GM21360 (cell line): Measurements from ENCODE around the gene C1QL1.

Experiments
- ATAC-seq: cut with Tn5 transposase; IDR thresholded peaks from one replicate; pipeline ENCODE4 v1.9.1; 2021; ENCODE audit warnings: mild to moderate bottlenecking, moderate library complexity; ENCODE audit not compliant: unreplicated experiment

The C1QL1 gene

DNA sequence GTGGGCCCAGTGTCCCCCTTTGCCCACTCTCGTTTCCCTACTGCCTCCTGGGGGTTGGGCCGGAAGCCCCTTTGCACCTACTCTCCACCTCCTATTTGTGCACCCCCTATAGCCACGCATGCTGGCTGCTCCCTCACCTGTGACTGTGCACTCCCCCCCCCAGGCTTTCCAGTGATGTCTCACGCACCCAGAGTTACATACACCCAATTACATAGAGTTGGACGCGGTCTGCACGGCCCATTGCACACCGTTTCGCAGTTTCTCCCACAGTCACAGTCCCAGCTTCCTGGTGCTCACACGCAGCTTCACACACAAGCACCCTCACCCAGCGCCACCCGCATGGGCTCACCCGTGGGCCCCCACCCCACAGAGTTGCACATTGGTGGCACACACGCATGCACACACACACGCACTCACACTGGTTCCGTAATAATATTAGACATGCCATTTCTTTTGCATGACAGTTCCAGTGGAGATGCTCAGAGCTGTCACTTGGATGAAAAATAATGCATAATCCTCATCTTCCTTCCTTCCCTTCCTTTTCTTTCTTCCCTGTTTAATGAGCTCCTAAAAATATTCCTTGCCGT, 21.5 kb upstream of the C1QL1 start:
- ATAC-seq, result no peak

DNA sequence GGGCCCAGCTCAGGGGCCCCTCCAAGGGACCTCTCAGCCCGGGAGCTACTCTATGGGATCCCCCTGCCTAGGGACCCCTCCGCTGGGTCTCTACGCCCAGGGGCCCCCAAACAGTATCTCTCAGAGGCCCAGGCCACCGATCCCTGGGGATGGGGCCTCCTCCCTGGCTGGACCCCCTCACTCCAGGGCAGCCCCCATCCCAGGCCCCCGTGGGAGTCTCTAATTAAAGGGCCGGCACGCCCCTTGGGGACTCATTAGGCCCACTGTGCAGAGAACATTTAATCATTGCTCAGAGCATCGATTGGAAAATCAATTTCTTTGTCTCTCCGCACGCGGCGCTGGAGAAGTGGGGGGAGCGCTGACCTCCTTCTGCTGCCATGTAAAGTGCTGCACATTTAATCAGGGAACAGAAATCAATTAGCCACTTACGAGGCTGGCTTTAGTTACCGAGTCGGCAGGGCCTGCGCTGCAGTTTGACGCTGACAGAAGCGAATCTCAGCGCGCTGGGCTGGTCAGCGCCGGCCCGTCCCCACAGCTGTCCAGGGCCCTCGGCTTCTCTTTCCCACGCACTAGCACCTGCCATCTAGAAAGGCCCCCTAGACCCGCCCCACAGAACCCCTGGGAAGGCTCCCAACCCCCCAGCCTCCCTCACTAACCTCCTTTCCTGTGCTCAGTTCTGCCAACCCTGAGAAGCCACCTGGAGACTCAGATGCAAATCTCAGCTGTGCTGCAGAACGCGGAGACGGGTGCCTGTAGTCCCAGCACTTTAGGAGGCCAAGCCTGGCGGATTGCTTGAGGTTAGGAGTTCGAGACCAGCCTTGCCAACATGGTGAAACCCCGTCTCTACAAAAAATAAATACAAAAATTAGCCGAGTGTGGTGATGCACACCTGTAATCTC, 20.2 kb upstream of the C1QL1 start:
- no peak for ATAC-seq

DNA sequence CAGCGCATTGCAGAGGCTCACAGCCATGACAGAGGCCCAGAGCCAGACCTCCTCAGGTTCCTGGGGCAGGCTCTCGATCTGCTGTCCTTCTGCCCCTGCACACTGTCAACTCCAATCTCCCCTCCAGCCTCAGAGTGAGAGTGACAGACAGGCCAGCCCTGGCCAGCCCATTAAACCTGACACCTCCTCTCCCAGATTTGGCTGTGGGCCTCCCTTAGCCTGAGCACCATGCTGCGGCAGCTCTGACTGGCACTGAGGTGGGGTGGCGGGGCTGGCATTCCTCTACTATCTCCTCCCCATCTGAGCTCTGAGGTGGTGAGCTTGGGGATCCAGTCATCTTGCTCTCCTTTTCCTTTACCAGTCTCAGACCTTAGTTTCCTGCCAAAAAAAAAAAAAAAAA, 15.5 kb upstream of the C1QL1 start:
- ATAC-seq, result no peak

DNA sequence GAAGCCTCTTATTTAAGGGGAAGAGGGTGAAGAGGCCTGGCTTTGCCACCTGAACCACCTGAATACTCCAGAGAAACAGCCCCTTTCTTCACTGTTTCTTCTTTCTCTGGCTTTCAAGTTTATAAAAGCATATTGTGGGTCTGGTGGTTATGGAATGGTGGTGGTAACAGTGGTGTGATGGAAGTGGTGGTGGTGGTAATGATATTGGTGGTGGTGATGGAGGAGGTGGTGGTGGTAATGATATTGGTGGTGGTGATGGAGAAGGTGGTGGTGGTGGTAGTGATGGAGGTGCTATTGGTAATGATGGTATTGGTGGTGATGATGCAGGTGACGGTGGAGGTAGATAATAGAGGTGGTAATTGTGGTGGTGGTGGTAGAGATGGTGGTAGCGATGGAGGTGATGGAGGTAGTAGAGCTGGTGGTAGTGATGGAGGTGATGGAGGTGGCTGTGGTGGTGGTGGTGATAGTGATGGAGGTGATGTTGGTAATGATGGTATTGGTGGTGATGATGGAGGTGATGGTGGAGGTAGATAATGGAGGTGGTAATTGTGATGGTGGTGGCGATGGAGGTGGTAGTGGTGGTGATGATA, 14.1 kb upstream of the C1QL1 start:
- ATAC-seq, result no peak

DNA sequence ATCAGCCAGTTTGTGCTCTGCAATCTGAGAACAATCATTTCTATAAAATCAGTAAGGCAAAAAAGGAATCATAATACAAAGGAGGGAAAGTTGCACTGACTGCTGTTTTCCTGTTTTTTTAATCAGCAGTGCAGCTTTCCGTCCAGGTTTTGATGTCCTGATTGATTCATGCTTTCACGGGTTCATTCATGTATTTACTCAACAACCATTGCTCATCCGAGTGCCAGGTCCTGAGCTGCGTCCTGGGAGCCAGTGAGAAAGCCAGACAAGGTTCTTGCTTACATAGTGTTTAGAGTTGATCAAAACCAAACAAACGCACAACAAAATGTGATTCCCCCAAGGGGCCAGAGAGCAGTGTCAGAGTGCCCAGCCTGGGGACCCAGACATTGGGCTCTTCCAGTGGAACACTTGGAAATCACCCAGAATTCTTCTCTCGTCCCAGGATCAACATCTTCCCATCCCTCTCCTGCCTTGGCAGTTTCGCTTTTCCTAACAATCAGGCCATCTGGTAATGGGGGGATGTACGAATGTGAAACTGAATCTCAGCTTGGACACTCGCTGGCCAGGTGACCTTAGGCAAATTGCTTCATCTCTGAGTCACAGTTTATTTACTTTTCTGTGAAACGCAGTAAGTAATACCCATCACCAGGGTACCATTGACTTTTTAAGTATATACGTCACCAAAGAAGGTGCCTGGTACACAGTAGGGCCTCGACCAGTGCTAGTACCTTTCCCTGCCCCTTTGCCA, 13.3 kb upstream of the C1QL1 start:
- no peak for ATAC-seq

DNA sequence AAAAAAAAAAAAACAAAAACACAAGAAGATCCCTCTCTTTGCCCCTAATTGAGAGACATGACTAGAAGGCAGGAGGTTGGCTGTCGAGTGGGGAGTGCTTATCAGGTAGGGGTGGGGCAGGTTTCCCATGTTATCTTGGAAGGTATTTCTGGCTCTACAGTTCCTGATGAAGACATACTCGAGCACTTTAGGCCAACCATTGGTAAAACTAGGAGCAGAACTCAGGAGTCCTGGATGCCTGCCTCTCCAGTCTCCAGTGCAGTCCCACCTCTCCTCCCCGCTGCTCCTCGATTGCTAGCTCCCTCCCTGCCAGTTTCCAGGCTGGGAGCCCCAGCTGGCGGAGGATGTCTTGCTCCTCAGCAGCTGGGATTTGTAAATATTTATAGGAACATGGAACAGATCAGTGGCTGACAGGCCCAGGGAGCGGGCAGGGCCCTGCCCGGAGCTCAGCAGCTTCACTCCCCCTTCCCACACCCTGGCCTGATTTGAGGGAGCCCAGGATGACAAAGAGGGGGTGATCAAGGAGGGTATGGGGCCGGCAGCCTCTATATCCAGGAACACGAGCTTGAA, 11.4 kb upstream of the C1QL1 start:
- no peak for ATAC-seq

DNA sequence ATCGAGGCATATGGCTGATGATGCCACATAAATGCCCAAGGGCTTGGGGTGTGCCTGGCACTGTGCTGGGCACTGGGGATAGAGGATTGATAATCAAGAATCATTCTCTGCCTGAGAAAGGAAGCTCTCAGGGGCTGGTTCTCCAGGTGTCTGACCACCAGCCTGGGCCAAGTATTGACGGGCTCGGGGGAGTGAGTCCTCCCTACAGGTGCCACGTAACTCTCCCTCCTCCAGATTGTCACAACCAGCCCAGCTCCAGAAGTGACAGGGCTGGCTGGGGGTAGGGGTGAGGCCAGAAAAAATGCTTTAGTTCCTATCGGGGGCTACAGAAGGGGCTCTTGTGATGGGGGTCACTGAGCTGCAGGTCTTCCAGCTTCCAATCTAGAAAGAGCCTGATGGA, 10.7 kb upstream of the C1QL1 start:
- ATAC-seq, result no peak

DNA sequence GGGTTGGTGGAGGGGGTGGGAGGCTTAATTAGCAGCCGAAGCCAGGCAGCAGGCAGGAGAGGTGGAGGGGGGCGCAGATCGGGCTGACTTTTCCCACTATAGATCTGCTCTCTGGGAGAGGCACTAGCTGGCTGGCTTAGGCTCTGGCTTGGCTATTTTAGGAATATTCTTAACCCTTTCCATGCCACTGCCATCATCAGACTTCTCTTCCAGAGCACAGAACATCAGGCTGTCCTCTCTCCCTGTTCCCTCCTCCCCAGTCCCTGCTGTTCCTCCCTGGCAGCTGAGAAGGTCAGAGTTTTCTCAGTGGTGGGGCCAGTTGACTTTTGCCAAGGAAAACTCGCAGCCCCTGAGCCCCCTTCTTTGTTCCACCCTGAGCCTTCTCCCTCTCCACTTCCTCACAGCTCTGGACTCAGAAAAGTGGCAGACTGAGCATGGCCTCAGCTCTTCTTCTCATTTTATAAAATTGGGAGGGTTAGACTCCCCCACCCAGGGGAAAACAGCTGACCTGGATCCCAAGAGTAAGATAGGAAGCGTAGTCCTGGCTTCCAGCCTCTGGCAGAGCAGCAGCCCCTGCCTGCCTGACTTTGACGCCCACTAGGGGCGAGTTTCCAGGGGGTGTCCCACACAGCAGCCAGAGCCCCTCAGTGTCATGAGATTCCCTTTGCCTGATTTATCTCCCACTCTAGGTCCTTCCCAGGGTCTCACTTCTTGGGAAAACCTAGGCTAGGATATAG, 9.9 kb upstream of the C1QL1 start:
- no peak for ATAC-seq

DNA sequence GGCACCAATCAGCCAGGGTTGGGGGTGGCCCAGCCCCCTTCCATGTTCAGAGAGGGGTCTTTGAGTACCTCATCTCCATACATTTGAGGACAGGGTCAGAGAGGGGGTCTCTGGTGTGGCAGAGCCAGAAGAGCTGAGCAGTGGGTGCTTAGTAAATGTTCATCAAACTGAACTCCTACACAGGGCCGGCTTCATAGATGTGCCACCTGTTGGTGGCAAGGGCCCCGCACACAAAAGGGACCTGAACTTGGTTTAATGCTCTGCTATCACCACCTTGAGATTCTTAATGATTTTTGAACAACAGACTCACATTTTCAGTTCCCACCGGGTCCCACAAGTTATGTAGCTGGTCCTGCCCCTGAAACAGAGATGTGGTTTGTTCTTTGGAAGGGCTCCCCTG, 9.0 kb upstream of the C1QL1 start:
- ATAC-seq, result no peak

DNA sequence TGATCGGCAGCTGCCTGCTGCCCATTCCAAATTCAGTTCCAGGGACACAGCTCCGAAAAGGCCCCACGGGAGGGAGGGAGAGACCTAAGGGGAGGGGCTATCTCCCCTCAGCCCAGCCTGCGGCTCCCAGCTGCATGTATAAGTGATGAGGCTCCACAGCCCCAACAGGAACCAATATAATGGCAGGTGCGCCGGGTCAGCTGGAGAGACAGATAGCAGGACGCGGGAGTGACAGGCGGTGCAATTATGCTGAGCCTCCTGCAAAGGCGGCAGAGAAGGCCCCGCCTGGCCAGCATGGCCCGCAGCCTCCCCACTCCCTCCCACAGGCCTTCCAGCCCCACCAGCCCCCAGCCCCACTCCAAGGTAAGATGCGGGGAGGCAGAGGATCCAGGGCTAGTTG, 8.1 kb upstream of the C1QL1 start:
- no peak for ATAC-seq

DNA sequence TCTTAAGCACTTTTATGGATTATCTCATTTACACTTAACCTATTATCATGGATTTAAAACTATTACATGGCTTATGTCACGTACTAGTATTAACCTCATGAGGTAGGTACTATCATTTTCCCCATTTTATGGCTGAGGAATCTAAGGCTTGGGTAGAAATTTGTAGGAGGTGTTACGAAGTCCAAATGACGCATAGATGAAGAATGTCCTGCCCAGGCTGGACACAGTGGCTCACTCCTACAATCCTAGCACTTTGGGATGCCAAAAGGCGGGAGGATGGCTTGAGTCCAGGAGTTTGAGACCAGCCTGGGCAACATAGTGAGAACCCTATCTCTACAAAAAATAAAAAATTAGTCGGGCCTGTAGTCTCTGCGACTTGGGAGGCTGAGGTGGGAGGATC, 4.8 kb upstream of the C1QL1 start:
- ATAC-seq, result no peak

DNA sequence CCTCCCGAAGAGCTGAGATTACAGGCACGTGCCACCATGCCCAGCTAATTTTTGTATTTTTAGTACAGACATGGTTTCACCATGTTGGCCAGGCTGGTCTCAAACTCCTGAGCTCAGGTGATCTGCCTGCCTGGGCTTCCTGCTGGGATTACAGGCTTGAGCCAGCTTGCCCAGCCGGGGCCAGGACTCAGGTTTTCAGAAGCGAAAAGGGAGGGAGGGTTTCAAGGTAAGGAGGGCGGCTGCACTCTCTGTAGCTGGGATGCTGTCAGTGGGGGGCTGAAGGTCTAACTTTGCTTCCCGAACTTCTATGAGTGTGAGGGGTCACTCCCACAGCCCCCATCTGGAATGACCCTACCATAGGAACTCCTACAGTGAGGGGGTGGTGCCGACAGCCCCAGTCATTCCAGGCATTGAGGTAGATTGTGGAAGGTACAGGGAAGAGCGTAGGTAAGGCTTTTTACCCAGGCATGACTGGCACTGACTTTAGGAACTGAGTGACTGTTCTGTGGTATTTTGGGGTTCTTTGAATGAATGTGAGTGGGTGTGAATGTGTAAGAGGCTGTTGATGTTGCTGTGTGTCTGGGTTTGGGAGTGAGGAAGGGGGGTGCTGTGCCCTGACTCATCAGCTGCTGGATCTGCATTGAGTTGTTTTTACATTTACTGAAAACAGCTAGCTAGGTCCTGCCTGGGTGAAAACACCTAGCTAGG, 3.8 kb upstream of the C1QL1 start:
- ATAC-seq, result no peak

DNA sequence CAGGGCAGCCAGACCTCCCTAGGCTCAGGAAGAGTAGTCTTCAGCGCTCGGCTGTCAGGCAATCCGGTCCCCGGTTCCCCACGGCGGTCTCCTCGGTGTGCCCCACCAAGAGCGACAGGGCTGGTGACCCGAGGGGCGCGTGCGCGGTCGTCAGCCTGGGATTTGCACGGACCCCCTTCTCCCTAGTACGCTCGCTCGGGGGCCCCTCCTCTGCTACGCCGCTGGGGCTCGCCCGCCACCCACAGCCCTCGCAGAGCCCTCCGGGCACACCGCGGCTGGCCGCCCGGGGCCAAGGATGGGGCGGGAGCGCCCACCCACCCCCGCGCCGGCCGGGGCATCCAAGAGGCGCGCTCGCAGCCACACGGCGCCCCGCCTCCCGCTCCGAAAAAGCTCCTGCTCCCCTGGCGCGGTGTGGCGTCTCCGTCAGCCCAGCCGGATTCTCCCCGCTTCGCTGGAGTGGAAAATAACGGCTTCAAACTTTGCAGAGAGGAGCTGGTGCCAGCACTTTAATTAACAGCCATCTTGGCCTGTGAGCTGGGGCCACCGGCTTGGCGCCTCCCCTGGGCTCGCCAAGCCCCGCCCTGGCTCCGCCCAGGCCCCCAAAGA, 2.1 kb upstream of the C1QL1 start:
- ATAC-seq, result no peak

DNA sequence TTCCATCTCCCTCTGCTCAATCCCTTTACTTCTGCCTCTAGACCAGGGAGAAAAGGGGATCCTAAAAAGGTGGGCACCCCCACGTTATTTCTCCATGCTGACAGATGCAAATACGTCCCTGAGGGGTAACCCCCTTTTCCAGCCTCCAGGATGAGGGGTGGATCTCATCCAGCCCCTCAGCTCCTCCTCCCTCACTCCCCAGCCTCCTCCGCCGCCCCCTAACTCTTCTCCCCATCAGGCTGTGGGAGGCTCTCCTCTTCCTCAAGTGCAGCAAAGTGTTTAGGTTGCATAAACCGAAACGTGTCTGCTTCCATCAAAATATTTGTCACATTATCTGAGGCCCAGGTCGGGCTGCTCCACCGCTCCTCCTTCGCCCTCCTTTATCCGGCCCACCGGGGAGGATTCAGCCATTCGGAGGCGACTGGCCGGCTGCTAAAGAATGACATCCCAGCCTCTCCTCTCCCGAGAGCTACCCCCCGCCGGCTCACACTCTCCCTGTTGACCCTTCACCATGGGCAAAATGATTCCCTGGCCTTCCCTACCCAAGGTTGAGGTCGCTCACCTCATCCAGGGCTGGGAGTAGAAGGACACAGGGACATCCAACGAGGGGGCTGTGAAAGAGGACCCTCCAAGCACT, 1.2 kb upstream of the C1QL1 start:
- no peak for ATAC-seq

DNA sequence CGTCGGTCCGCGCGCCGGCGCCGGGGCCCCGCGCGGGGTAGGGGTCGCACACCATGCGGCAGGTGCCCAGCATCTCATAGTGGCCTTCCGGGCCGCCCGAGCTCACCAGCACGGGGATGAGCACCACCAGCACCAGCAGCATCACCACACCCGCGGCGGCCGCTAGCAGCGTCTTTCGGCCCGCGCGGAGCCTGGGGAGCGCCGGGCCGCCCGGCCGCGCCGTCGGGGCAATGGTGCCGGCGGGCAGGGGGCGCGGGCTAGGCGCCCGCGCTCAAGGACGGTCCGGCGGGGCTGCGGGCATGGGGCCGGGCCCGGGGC, 237 bp downstream of the C1QL1 start:
- ATAC-seq, result no peak

DNA sequence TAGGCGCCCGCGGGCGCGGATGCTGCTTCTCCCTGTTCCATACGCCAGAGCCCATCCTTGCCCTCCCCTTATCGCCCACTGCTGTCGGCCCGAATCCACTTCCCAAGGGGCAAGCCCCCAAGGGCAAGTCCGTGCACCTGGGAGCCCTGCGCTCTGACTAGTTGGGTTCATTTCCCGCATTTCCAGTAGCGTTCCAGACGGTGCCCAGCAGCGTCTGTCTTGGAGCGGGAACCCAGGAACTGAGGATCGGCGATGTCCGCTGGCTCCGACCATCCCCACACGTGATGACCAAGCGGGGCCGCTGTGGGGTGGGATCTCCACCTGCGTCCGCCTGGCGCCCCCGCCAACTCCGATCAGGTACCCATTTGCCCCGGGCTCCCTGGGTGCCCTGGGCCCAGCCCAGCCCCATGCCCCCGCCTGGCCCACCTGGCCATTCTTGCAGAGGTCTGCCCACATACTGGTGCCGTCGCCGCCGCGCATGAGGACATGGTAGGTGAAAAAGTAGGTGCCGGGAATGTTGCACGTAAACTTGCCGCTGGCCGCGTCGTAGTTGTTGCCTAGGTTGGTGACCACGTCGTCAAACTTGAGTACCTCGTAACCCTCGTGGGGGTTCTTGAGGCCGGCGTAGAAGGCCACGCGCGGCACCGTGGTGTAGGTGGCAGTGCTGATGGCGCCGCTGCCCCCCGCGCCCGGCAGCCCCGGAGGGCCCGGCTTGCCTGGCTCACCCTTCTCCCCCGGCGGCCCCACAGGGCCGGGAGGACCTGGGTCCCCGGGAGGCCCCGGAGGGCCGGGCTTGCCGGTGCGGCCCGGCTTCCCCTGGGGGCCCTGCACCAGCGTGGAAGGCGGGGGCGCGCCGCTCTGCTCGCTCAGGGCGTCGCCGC, 837 bp downstream of the C1QL1 start:
- ATAC-seq, result no peak

DNA sequence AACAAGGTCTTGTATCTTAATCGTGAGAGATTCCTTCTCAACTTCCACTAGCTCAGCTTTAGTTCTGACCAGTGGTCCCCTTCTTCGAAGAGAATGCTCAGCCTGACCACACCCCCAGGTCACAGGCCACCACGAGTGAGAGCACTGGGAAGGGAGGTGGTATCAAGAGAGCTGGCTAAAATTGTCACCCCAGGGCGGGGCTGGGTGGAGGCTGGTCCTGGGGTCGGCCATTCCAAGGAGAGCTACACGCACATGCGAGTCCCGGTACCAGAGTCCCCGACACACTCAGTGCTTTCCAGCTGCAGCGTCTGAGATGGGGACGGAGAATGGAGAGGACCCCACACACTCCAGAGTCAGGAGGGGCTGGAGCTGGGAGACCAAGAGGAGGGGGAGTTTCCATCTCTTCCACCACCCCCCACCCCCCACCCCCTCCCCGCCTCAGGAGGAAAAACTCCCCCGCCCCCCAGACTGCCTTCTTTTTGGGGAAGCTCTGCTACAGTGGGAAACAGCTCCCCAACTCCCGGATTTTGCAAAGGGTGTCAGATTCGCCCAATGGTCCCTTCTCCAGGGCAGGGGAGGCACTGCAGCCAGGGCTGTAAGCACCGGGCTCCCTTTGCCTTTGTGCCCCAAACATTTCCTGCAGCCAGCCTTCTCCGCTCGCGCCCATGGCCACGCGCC, 1.6 kb downstream of the C1QL1 start:
- ATAC-seq, result no peak
